Thyroid gland (tissue), 4 donors: Measurements from ENCODE around the gene GRIP1. TPM values are rescaled to one million over a fixed set of nuclear protein-coding genes. Genes with fewer than 3 reads are reported as not detected.

Source experiments
- DNase-seq, 2 donors: peaks; one replicate each; pipeline ENCODE4 v3.0.0-alpha.2; 2019
- H3K27ac ChIP-seq, 3 donors: fragments of 200-600 bp; sonication (generic); 1 replicate in 2 of 3; 2 replicates in 1 of 3; pipeline ENCODE4 v1.5.1; 2016 to 2019; ENCODE audit warnings: mild to moderate bottlenecking in 1 of 3, moderate library complexity in 1 of 3
- H3K27me3 ChIP-seq: fragments of 200-600 bp; sonication (generic); one replicate; pipeline ENCODE4 v1.5.1; 2019
- H3K36me3 ChIP-seq, 2 donors: fragments of 200-600 bp; sonication (generic); one replicate each; pipeline ENCODE4 v1.5.1; 2016 to 2019
- H3K4me1 ChIP-seq, 2 donors: fragments of 200-600 bp; sonication (generic); one replicate each; pipeline ENCODE4 v1.5.1; 2017 to 2019
- H3K4me3 ChIP-seq, 3 donors: fragments of 200-600 bp; sonication (generic); replicated peaks in 1 of 3; 1 replicate in 2 of 3; 2 replicates in 1 of 3; pipeline ENCODE4 v1.5.1; 2016; ENCODE audit warnings: mild to moderate bottlenecking in 1 of 3
- H3K9me3 ChIP-seq: fragments of 200-600 bp; sonication (generic); one replicate; pipeline ENCODE4 v1.5.1; 2017
- POLR2A ChIP-seq, 2 donors: fragments of 450-650 bp; IDR thresholded peaks; one replicate each; pipeline ENCODE4 v1.6.1; 2017; ENCODE audit warnings: antibody characterized with exemption in 2 of 2, mild to moderate bottlenecking in 2 of 2, moderate library complexity in 1 of 2
- WGBS, 2 donors: methylation state at CpG; one replicate each; pipeline ENCODE4 v1.1.5; 2017; 5-methylcytosine and 5-hydroxymethylcytosine counted together
- intact Hi-C: fragments of 100-400 bp; cut with DNase I; formaldehyde crosslinking; loops from one replicate; pipeline ENCODE4 v1.15.1; 2023
- total RNA-seq, 4 donors: library from RNA; depleted of rRNA; stranded (reverse); fragments of >200 nt; gene quantifications; one replicate each; pipeline ENCODE4 v1.2.3, GENCODE V29; 2016
- TF ChIP-seq, protein P1 (sequence below), 6 experiments: fragments of 200-600 bp in 3 of 6; fragments of 450-650 bp in 3 of 6; sonication (generic) in 3 of 6; IDR thresholded peaks; one replicate each; pipeline ENCODE4 v1.5.1; 2016 to 2019; ENCODE audit warnings: antibody characterized with exemption in 6 of 6, mild to moderate bottlenecking in 2 of 6, inconsistent platforms in 1 of 6, moderate library complexity in 1 of 6

GRIP1 gene
- total RNA-seq, 4 donors from 2014 or later, result 9.9 to 21.1 (median 15.6) TPM

DNA sequence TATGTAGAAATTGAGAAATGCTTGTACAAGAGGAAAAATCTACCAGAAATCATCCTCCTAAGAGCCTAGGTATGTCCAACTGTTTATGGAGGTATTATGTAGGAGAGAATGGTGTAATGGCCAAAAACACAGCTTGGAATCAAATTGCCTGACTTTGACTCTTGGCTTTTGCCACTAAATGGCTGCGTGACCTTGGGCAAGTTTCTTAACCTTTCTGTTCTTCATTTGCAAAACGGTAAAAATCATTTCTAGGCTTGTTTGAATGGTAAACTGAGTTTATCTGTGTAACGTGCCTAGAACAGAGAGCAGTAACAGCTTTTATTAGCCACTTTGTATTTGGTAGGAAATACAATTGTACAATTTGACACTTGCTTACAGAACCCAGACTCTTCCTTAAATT is 4.9 kb upstream of the GRIP1 start:
- Histone ChIP-seq H3K36me3 (no peaks in the 10 kb centered on the region), H3K9me3 (no peaks in the 10 kb centered on the region), H3K27me3 (no peaks in the 10 kb centered on the region), H3K4me3 (no peak overlapping the region), H3K27ac (no peak overlapping the region), H3K4me1 (no peaks in the 10 kb centered on the region)
- no peak for TF ChIP-seq POLR2A (IDR thresholded peaks at IDR 0.05)
- TF ChIP-seq, protein P1, sequence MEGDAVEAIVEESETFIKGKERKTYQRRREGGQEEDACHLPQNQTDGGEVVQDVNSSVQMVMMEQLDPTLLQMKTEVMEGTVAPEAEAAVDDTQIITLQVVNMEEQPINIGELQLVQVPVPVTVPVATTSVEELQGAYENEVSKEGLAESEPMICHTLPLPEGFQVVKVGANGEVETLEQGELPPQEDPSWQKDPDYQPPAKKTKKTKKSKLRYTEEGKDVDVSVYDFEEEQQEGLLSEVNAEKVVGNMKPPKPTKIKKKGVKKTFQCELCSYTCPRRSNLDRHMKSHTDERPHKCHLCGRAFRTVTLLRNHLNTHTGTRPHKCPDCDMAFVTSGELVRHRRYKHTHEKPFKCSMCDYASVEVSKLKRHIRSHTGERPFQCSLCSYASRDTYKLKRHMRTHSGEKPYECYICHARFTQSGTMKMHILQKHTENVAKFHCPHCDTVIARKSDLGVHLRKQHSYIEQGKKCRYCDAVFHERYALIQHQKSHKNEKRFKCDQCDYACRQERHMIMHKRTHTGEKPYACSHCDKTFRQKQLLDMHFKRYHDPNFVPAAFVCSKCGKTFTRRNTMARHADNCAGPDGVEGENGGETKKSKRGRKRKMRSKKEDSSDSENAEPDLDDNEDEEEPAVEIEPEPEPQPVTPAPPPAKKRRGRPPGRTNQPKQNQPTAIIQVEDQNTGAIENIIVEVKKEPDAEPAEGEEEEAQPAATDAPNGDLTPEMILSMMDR (IDR thresholded peaks at IDR 0.05), result no peak
- WGBS, 2 donors, result 94% methylated on average over 3 of the region's 3 CpGs
- intact Hi-C loops, result no loop called here
- DNase-seq, result no peak

DNA sequence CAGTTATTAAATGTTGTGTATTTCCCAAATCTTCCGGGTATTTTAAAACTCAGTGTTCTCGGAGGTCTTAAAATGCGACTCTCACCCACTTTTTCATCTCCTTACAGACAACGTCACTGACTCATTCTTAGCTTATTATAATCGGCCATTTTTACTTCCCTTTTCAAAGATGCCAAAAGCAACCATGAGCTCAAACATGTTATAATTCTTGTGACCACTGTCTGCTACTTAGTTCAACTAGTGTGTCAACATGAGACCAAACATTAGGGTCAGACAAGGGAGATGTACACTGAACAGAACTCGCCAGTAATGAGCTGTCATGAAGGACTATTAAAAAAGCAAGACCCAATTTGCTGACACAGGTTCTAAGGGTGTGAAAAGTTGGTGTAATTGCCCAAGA is 4.2 kb upstream of the GRIP1 start:
- Histone ChIP-seq H3K36me3 (no peaks in the 10 kb centered on the region), H3K9me3 (no peaks in the 10 kb centered on the region), H3K27ac (no peak overlapping the region), H3K27me3 (no peaks in the 10 kb centered on the region), H3K4me1 (no peaks in the 10 kb centered on the region), H3K4me3 (no peak overlapping the region)
- DNase-seq, result no peak
- WGBS, 2 donors, result 90% methylated on average over 6 of the region's 6 CpGs
- TF ChIP-seq, protein P1 (IDR thresholded peaks at IDR 0.05), result no peak
- TF ChIP-seq POLR2A (IDR thresholded peaks at IDR 0.05), result no peak
- intact Hi-C loops, result no loop called here

DNA sequence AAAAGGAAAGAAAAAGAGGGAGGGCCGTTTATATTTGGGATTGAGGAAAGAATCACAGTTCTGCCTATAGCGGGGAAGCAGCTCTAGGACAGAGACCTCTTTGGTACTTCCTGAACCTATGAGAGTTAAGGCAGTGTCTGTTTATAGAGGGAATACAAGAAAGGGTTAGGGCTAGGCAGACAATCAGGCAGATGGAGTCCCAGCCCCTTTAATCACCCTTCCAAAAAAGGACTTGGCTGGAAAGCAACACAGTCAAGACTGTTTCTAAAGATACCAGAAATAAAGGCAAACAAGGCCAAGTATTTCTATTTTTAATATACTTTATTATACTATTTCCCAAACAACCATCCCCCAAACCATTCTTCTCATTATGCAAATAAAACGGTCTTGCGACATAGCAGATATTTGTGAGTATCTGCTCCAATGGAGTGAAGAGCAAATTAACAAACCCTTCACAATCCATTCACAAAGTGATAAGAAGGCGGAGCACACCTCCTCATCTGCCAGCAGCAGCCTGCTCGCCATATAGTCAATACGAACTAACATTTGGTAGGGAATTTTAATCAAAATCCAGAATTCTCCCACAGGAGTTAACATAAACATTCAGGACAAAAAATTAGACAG is 697 bp upstream of the GRIP1 start:
- Histone ChIP-seq H3K9me3 (no peaks in the 10 kb centered on the region), H3K36me3 (no peaks in the 10 kb centered on the region), H3K4me3 (no peak overlapping the region), H3K27me3 (no peaks in the 10 kb centered on the region), H3K27ac (no peak overlapping the region), H3K4me1 (no peaks in the 10 kb centered on the region)
- TF ChIP-seq POLR2A (IDR thresholded peaks at IDR 0.05), result no peak
- TF ChIP-seq, protein P1 (IDR thresholded peaks at IDR 0.05), result no peak
- intact Hi-C loops, result no loop called here
- DNase-seq, result no peak
- WGBS, 2 donors, result 67 to 74% methylated on average over 7 of the region's 7 CpGs

DNA sequence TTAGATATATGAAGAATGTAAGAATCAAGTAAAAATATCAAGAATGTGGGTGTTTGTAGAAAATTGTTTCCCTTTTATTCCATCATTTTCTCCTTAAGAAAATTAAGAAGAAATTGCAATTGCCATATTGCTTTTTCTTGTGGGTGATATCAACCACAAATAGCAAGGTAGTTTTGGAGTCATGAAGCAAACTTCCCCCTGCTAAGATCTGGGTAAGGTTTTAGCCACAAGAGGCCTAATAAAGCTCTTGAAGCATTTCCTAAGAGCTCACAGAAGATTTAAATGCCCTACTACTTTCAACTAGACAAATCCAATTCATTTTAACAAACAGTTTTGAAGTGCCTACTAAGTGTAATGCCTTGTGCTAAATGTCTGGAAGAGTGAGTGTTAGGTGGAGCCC is 2.6 kb downstream of the GRIP1 start:
- intact Hi-C loops, result no loop called here
- Histone ChIP-seq H3K36me3 (no peaks in the 10 kb centered on the region), H3K4me1 (no peaks in the 10 kb centered on the region), H3K4me3 (no peak overlapping the region), H3K27me3 (no peaks in the 10 kb centered on the region), H3K9me3 (no peaks in the 10 kb centered on the region), H3K27ac (no peak overlapping the region)
- TF ChIP-seq, protein P1 (IDR thresholded peaks at IDR 0.05), result no peak
- TF ChIP-seq POLR2A (IDR thresholded peaks at IDR 0.05), result no peak
- DNase-seq, result no peak

DNA sequence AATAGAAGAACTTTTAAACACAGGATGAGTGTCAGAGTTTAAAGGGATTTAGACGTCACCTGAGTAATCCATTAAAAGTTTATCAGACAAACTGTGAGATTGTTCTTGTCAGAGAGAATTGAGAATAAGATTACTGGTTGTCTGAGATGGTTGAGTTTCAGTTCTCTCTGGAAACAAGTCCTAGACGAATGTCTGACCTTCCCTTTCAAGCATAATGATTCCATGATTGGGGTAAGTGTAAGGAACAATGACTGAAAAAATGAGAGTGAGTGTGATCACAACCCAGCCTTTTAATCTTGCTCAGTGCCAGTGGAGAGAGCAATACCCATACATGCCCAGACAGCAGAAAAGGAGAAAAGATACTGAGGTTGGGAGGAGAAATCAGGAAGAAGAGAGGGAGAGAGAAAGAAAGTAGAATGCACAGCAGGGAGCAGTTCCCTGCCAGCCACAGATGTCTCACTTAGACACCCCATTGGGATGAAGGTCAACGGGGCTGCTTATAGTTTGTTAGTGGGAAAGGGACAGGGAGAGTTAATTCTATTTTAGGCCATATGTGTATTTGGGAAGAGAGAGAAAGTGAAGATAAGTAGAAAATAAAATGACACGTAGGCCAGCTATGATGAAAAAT is 4.3 kb downstream of the GRIP1 start:
- DNase-seq, result no peak
- no peak overlapping the region for H3K27ac ChIP-seq
- H3K4me3 ChIP-seq, result no peak overlapping the region
- WGBS, 2 donors, result 49 to 54% methylated on average over 4 of the region's 4 CpGs
- no peaks in the 10 kb centered on the region for H3K9me3 ChIP-seq
- no peaks in the 10 kb centered on the region for H3K36me3 ChIP-seq
- intact Hi-C loops, result no loop called here
- no peaks in the 10 kb centered on the region for H3K27me3 ChIP-seq
- H3K4me1 ChIP-seq, result no peaks in the 10 kb centered on the region
- TF ChIP-seq, protein P1 (IDR thresholded peaks at IDR 0.05), result no peak
- no peak for TF ChIP-seq POLR2A (IDR thresholded peaks at IDR 0.05)
